Upper lobe of right lung (tissue), 1 donor: ENCODE measurements around the gene ST6GALNAC4. TPM values are rescaled to one million over a fixed set of nuclear protein-coding genes. Genes with fewer than 3 reads are reported as not detected.

ENCODE experiments used
- ATAC-seq: fragments of 200-7000 bp; cut with Tn5 transposase; one replicate; pipeline ENCODE4 v1.9.1; 2020; ENCODE audit warnings: mild to moderate bottlenecking, moderate library complexity
- DNase-seq: peaks from one replicate; pipeline ENCODE4 v3.0.0-alpha.2; 2020
- H3K27ac ChIP-seq: fragments of 200-600 bp; one replicate; pipeline ENCODE4 v1.8.0; 2022
- H3K27me3 ChIP-seq: fragments of 200-600 bp; one replicate; pipeline ENCODE4 v1.8.0; 2022; ENCODE audit warnings: mild to moderate bottlenecking
- H3K36me3 ChIP-seq: fragments of 200-600 bp; one replicate; pipeline ENCODE4 v1.8.0; 2022
- H3K4me1 ChIP-seq: fragments of 200-600 bp; one replicate; pipeline ENCODE4 v1.8.0; 2022
- H3K4me3 ChIP-seq: fragments of 200-600 bp; one replicate; pipeline ENCODE4 v1.8.0; 2022; ENCODE audit warnings: mild to moderate bottlenecking
- H3K9me3 ChIP-seq: fragments of 200-600 bp; one replicate; pipeline ENCODE4 v1.8.0; 2022
- CTCF ChIP-seq: fragments of 200-600 bp; IDR thresholded peaks from one replicate; pipeline ENCODE4 v1.8.0; 2022; ENCODE audit warnings: antibody characterized with exemption
- intact Hi-C: fragments of 100-400 bp; cut with DNase I; formaldehyde crosslinking; loops from one replicate; pipeline ENCODE4 v1.11.0; 2022
- total RNA-seq: library from RNA; stranded (reverse); fragmentation: NEBNext Ultra II Directional; extraction: Animal tissue kit (Norgen Biotek cat#: 25700); gene quantifications from one replicate; pipeline ENCODE4 v1.2.1, GENCODE V29; 2021
- donor health status: DM: no; HTN: yes; CAD: no; lungs with severe emphysema.

ST6GALNAC4 gene
- total RNA-seq, 1 donor from 2014 or later: 58.8 TPM

- no peak for DNase-seq
Measured at GRCh38 chr9:127950513-127951289, 33.9 kb upstream of the ST6GALNAC4 start.

GRCh38 chr9:127949827-127950512 is 33.1 kb upstream of the ST6GALNAC4 start:
- no peak for ATAC-seq
- no peak for TF ChIP-seq CTCF
- H3K27me3 ChIP-seq: no peaks in the 10 kb centered on the region
- no peak for DNase-seq
- no peaks in the 10 kb centered on the region for H3K9me3 ChIP-seq
- no peak overlapping the region for H3K4me3 ChIP-seq
- H3K4me1 ChIP-seq: peaks cover 10% of the 10 kb centered on the region
- peaks cover 7% of the 10 kb centered on the region for H3K36me3 ChIP-seq
- intact Hi-C loops: loop anchor here (10.0 kb wide), 1 partner anchor 165 kb away; no protein-coding TSS in a partner anchor
- H3K27ac ChIP-seq: no peak overlapping the region

More at GRCh38 chr9:127950513-127951289, 33.9 kb upstream of the ST6GALNAC4 start:
- no peaks in the 10 kb centered on the region for H3K27me3 ChIP-seq
- no peaks in the 10 kb centered on the region for H3K9me3 ChIP-seq
- peaks cover 17% of the 10 kb centered on the region for H3K4me1 ChIP-seq
- TF ChIP-seq CTCF: no peak
- H3K4me3 ChIP-seq: no peak overlapping the region
- H3K36me3 ChIP-seq: no peaks in the 10 kb centered on the region
- no peak for ATAC-seq
- no peak overlapping the region for H3K27ac ChIP-seq
- intact Hi-C loops: no loop called here

- H3K4me3 ChIP-seq: no peak overlapping the region
- no peaks in the 10 kb centered on the region for H3K9me3 ChIP-seq
- ATAC-seq (no peak), DNase-seq (no peak)
- H3K4me1 ChIP-seq: no peaks in the 10 kb centered on the region
- no peak overlapping the region for H3K27ac ChIP-seq
- peaks cover 18% of the 10 kb centered on the region for H3K36me3 ChIP-seq
- intact Hi-C loops: loop anchor here (10.0 kb wide), 1 partner anchor 167 kb away; no protein-coding TSS in a partner anchor
- no peaks in the 10 kb centered on the region for H3K27me3 ChIP-seq
- TF ChIP-seq CTCF: no peak
Measured at GRCh38 chr9:127947841-127948710, 31.2 kb upstream of the ST6GALNAC4 start.

GRCh38 chr9:127946728-127947127 is 29.9 kb upstream of the ST6GALNAC4 start:
- intact Hi-C loops: loop anchor here (10.0 kb wide), 1 partner anchor 168 kb away; no protein-coding TSS in a partner anchor
- Histone ChIP-seq H3K4me3 (no peak overlapping the region), H3K36me3 (peaks cover 28% of the 10 kb centered on the region), H3K4me1 (no peaks in the 10 kb centered on the region), H3K27me3 (no peaks in the 10 kb centered on the region), H3K9me3 (no peaks in the 10 kb centered on the region), H3K27ac (no peak overlapping the region)
- TF ChIP-seq CTCF: no peak
- DNase-seq (no peak), ATAC-seq (no peak)

GRCh38 chr9:127945942-127946341 is 29.1 kb upstream of the ST6GALNAC4 start:
- Histone ChIP-seq H3K36me3 (peaks cover 28% of the 10 kb centered on the region), H3K27me3 (no peaks in the 10 kb centered on the region), H3K9me3 (no peaks in the 10 kb centered on the region), H3K4me1 (no peaks in the 10 kb centered on the region), H3K27ac (no peak overlapping the region), H3K4me3 (no peak overlapping the region)
- DNase-seq (no peak), ATAC-seq (no peak)
- TF ChIP-seq CTCF: no peak
- intact Hi-C loops: loop anchor here (10.0 kb wide), 1 partner anchor 169 kb away; no protein-coding TSS in a partner anchor
